Skeletal muscle satellite cell (primary cell): Measurements from ENCODE around the gene NPAS3.

Source experiments
- H3K27me3 ChIP-seq: 2 replicates; pipeline ENCODE4 v1.7.0; 2013; ENCODE audit warnings: low read length; ENCODE audit not compliant: control insufficient read depth, insufficient read depth
- H3K36me3 ChIP-seq: 2 replicates; pipeline ENCODE4 v1.7.0; 2013; ENCODE audit warnings: mild to moderate bottlenecking, control low read depth, low read length; ENCODE audit not compliant: insufficient read depth
- H3K4me1 ChIP-seq: 2 replicates; pipeline ENCODE4 v1.7.0; 2013; ENCODE audit warnings: low read length; ENCODE audit not compliant: control insufficient read depth, insufficient read depth
- H3K4me2 ChIP-seq: 2 replicates; pipeline ENCODE4 v1.7.0; 2013; ENCODE audit warnings: mild to moderate bottlenecking, low read length
- H3K4me3 ChIP-seq: 2 replicates; pipeline ENCODE4 v1.7.0; 2013; ENCODE audit warnings: low read length
- H3K9ac ChIP-seq: 2 replicates; pipeline ENCODE4 v1.7.0; 2013; ENCODE audit warnings: mild to moderate bottlenecking, low read depth, low read length, moderate library complexity
- H3K9me3 ChIP-seq: replicated peaks from 2 replicates; pipeline ENCODE4 v1.7.0; 2013; ENCODE audit warnings: mild to moderate bottlenecking, control low read depth, low read length

Gene NPAS3

DNA sequence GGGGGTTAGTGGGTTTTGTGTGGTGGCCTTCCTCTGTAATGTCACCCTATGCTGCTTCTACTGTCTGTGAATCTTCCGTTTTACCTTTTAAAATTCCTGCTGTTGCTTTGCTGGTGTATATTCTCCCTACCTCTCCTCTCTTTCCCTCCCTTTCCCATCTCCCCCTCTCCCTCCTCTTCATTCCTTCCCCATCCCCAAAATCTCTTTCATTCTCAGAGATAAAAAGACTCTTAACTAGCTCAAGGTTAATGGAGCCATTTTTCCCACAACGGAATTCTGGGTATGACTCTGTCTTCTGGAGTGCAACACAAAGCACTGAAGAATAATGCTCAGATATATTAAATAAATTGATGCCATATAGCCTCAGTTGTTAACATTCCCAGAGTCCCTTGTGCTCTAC lies 864.1 kb downstream of the NPAS3 start:
- Histone ChIP-seq H3K27me3 (peaks cover 9% of the 10 kb centered on the region), H3K4me3 (no peak overlapping the region), H3K4me2 (no peak overlapping the region), H3K36me3 (no peaks in the 10 kb centered on the region), H3K9me3 (no peaks in the 10 kb centered on the region), H3K9ac (no peak overlapping the region), H3K4me1 (no peaks in the 10 kb centered on the region)

- Histone ChIP-seq H3K4me1 (no peaks in the 10 kb centered on the region), H3K9ac (no peak overlapping the region)
Measured at GRCh38 chr14:33805593-33805992, 866.9 kb downstream of the NPAS3 start.

GRCh38 chr14:33806905-33807304 lies 868.2 kb downstream of the NPAS3 start:
- H3K9me3 ChIP-seq: no peaks in the 10 kb centered on the region
- no peak overlapping the region for H3K9ac ChIP-seq
- H3K27me3 ChIP-seq: peaks cover 8% of the 10 kb centered on the region
- H3K36me3 ChIP-seq: no peaks in the 10 kb centered on the region
- no peak overlapping the region for H3K4me2 ChIP-seq
- no peak overlapping the region for H3K4me3 ChIP-seq
- no peaks in the 10 kb centered on the region for H3K4me1 ChIP-seq

More at GRCh38 chr14:33805593-33805992, 866.9 kb downstream of the NPAS3 start:
- H3K36me3 ChIP-seq: no peaks in the 10 kb centered on the region
- peaks cover 9% of the 10 kb centered on the region for H3K27me3 ChIP-seq
- no peaks in the 10 kb centered on the region for H3K9me3 ChIP-seq
- no peak overlapping the region for H3K4me3 ChIP-seq
- H3K4me2 ChIP-seq: no peak overlapping the region

- Histone ChIP-seq H3K27me3 (peaks cover 3% of the 10 kb centered on the region), H3K9me3 (no peaks in the 10 kb centered on the region)
Measured at GRCh38 chr14:33808187-33808586, 869.5 kb downstream of the NPAS3 start.

GRCh38 chr14:33809396-33809981 lies 870.8 kb downstream of the NPAS3 start:
- Histone ChIP-seq H3K27me3 (peaks cover 3% of the 10 kb centered on the region), H3K9ac (no peak overlapping the region), H3K4me3 (no peak overlapping the region), H3K4me2 (no peak overlapping the region), H3K9me3 (no peaks in the 10 kb centered on the region), H3K36me3 (no peaks in the 10 kb centered on the region), H3K4me1 (no peaks in the 10 kb centered on the region)

More at GRCh38 chr14:33808187-33808586, 869.5 kb downstream of the NPAS3 start:
- no peak overlapping the region for H3K4me3 ChIP-seq
- no peak overlapping the region for H3K4me2 ChIP-seq
- no peaks in the 10 kb centered on the region for H3K36me3 ChIP-seq
- H3K4me1 ChIP-seq: no peaks in the 10 kb centered on the region
- no peak overlapping the region for H3K9ac ChIP-seq

DNA sequence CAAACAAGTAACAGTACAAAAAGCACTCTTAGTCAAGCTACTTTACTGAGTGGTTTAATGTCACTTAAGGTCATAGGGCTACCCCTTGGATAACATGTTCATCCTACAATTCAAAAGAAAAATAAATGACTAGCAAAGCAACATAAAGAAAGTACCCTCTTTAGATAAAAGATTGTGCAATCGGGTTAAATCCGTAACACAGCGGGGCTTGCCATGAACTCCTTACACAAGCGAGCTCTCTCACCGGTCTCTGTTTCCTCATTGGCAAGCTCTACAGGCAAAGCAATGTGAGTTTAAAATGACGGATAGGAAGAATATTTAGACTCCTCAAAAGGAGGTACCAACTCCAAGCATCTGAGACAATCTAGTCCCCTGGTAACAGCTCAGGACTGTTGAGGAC lies 871.6 kb downstream of the NPAS3 start:
- Histone ChIP-seq H3K4me3 (no peak overlapping the region), H3K9ac (no peak overlapping the region), H3K36me3 (no peaks in the 10 kb centered on the region), H3K4me2 (no peak overlapping the region), H3K4me1 (no peaks in the 10 kb centered on the region), H3K27me3 (peaks cover 3% of the 10 kb centered on the region), H3K9me3 (no peaks in the 10 kb centered on the region)

- peaks cover 5% of the 10 kb centered on the region for H3K27me3 ChIP-seq
- H3K9me3 ChIP-seq: no peaks in the 10 kb centered on the region
- no peak overlapping the region for H3K4me3 ChIP-seq
- H3K4me2 ChIP-seq: no peak overlapping the region
- no peaks in the 10 kb centered on the region for H3K36me3 ChIP-seq
- no peak overlapping the region for H3K9ac ChIP-seq
- no peaks in the 10 kb centered on the region for H3K4me1 ChIP-seq
Measured at GRCh38 chr14:33811721-33812120, 873.0 kb downstream of the NPAS3 start.

DNA sequence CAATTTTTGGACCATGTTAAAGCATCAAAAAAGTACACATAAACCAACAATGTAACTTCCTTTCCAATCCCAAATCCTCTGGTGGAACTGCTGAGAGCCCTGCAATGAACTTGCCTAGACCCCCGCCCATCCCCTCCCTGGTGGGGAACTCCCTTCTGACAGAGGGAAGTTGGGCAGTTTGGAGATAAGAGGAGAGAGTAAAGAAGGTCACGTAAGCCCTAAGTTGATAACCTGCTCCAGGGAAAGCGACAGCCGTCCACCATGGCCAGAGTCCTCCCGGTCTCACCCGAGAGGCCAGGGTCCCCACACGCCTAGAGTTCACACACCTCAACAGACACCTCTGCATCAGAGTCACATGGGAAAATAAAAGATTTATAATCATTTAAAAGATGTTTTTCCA lies 873.5 kb downstream of the NPAS3 start:
- no peak overlapping the region for H3K9ac ChIP-seq
- peaks cover 5% of the 10 kb centered on the region for H3K27me3 ChIP-seq
- no peaks in the 10 kb centered on the region for H3K4me1 ChIP-seq
- H3K36me3 ChIP-seq: no peaks in the 10 kb centered on the region
- H3K9me3 ChIP-seq: no peaks in the 10 kb centered on the region
- H3K4me3 ChIP-seq: no peak overlapping the region
- no peak overlapping the region for H3K4me2 ChIP-seq

DNA sequence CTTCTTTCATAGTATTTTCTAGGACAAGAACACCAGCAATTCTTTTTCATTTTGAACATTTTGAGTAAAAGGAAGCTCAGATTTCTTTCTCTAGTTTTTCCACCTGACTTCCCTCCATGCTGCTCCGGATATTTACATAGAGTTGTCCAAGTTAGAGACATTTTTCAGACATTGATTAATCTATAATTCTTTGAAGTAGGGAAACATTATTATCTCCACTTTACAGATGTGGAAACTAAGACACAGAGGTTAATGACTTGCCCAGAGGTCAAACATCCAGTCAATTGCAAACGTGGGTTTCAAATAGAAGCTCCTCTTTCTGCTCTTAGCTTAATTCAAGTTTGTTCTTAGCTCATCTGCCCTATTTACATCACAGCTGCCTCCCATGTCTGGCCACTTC lies 873.9 kb downstream of the NPAS3 start:
- Histone ChIP-seq H3K27me3 (peaks cover 5% of the 10 kb centered on the region), H3K4me3 (no peak overlapping the region), H3K4me1 (no peaks in the 10 kb centered on the region)

DNA sequence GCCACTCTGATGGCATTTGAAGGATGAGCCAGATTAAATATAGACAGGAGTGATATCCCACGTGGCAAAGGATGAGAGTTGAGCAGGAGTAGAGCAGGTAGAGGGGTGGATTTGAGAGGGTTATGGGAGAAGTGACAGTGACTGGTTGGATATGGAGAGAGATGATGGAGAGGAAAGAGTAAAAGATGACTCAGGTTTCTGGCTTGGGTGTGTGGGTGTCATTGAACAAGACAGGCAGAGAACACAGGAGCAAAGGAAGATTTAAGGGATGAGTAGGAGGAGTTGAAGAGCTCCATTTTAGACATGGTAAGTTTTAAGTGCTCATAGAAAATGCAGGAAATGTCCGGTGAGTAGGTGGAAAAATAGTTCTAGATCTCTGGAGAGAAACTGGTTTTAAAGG lies 875.3 kb downstream of the NPAS3 start:
- H3K4me2 ChIP-seq: no peak overlapping the region
- H3K4me1 ChIP-seq: no peaks in the 10 kb centered on the region
- H3K4me3 ChIP-seq: no peak overlapping the region
- no peaks in the 10 kb centered on the region for H3K9me3 ChIP-seq
- H3K9ac ChIP-seq: no peak overlapping the region
- peaks cover 5% of the 10 kb centered on the region for H3K27me3 ChIP-seq
- H3K36me3 ChIP-seq: no peaks in the 10 kb centered on the region

More for the DNA sequence above, 873.9 kb downstream of the NPAS3 start:
- no peak overlapping the region for H3K9ac ChIP-seq
- H3K4me2 ChIP-seq: no peak overlapping the region
- no peaks in the 10 kb centered on the region for H3K9me3 ChIP-seq
- H3K36me3 ChIP-seq: no peaks in the 10 kb centered on the region

DNA sequence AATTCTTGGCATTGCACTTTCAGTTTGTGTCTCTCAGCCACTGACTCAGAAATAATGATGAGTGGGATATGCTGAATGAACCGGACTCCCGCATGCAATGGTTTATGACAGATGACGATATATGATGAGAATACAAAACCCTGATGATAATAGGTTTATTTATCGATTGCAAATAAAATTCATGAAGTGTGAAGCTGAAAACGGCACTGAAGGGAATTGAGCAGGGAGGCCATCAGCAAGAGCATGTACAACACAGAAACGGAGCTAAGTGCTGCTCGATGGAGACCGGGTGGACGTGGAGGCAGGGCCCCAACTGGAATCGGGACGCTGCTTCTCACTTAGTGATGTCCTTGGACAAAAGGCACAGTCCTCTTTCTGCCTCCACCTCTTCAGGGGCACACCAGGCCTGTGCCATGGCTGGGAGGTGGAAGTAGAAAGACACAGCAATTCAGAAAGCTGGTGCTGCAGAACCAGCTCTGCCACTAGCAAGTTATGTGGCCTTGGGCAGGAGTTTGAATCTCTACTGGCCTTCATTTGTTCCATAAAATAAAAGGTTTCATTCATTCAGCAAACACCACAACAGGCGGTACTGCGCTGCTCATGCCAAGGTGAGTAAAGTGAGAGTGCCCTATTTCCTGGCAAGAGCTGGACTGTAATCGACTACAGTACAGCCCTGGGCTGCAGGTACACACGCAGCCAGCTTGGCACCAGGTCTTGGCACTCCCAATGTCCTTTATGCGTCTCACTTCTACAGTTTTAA lies 895.2 kb downstream of the NPAS3 start:
- peaks cover 19% of the 10 kb centered on the region for H3K27me3 ChIP-seq

More for the DNA sequence above, 895.2 kb downstream of the NPAS3 start:
- Histone ChIP-seq H3K9me3 (no peaks in the 10 kb centered on the region), H3K4me3 (no peak overlapping the region), H3K4me2 (no peak overlapping the region), H3K9ac (no peak overlapping the region), H3K4me1 (no peaks in the 10 kb centered on the region), H3K36me3 (no peaks in the 10 kb centered on the region)
